K562 (cell line): ENCODE data around the gene CERS5. TPM values are rescaled to one million over a fixed set of nuclear protein-coding genes. Genes with fewer than 3 reads are reported as not detected.
A peak's percentile ranks its signal among the peaks of the same experiment; 100 is the strongest.

Source experiments
- ATAC-seq: fragments of 200-7000 bp; cut with Tn5 transposase; 3 replicates; pipeline ENCODE4 v1.9.1; 2020; ENCODE audit warnings: moderate library complexity
- BruUV-seq: library from RNA; stranded (reverse); fragments of 400-500 nt; replicated peaks from 2 replicates; lab custom pipeline; 2021; lab: Mats Ljungman, UMichigan
- CTCF ChIA-PET: fragments of 300-600 bp; formaldehyde crosslinking; extraction: SDS; loops from one replicate; lab custom pipeline; 2021; ENCODE audit warnings: low intra/inter-chr PET ratio; lab: Yijun Ruan, JAX
- POLR2A ChIA-PET: fragments of 300-600, 350-650 bp; sonication (Branson Sonifier 250); formaldehyde crosslinking; extraction: SDS; loops from one replicate; lab custom pipeline; 2021; ENCODE audit warnings: antibody characterized with exemption, inconsistent platforms; lab: Yijun Ruan, JAX
- DNase-seq, 4 experiments: peaks; one replicate each; pipeline versions ENCODE4 v3.0.0 to v3.0.0-alpha.2; 2011 to 2018; ENCODE audit warnings: low spot score in 3 of 4, mixed read lengths in 3 of 4; ENCODE audit errors: extremely low read depth in 1 of 4
- FAIRE-seq: peaks from 2 replicates; lab custom pipeline; 2011; peaks lifted over from hg19 to GRCh38; lab: Jason Lieb, UNC
- H2AFZ ChIP-seq: 2 replicates; pipeline ENCODE4 v1.6.0; 2011; ENCODE audit warnings: low read depth, low read length, control low read depth, inconsistent platforms
- H3K27ac ChIP-seq: fragments of 200-600 bp; 3 replicates; pipeline ENCODE4 v1.8.0; 2011; ENCODE audit warnings: low read depth, mild to moderate bottlenecking, control low read depth, inconsistent platforms, low read length, moderate library complexity, mixed read lengths; ENCODE audit errors: extremely low read depth
- H3K27me3 ChIP-seq, 2 experiments: fragments of 300-600 bp in 1 of 2; 2 replicates in 1 of 2; 3 replicates in 1 of 2; pipeline versions ENCODE4 v1.6.0 to v1.8.0; 2011; ENCODE audit warnings: inconsistent platforms in 2 of 2, low read length in 2 of 2, mild to moderate bottlenecking in 1 of 2, mixed read lengths in 1 of 2, moderate library complexity in 1 of 2; ENCODE audit not compliant: control insufficient read depth in 2 of 2, insufficient read depth in 2 of 2
- H3K36me3 ChIP-seq: fragments of 300-600 bp; 3 replicates; pipeline ENCODE4 v1.8.0; 2011; ENCODE audit warnings: mild to moderate bottlenecking, low read length, inconsistent platforms; ENCODE audit not compliant: control insufficient read depth, insufficient read depth
- H3K4me1 ChIP-seq, 2 experiments: fragments of 200-600 bp in 1 of 2; replicated peaks in 1 of 2; 2 replicates in 1 of 2; 3 replicates in 1 of 2; pipeline versions ENCODE4 v1.5.1 to v1.8.0; 2011; ENCODE audit warnings: inconsistent platforms in 2 of 2, low read length in 2 of 2, mild to moderate bottlenecking in 1 of 2, mixed read lengths in 1 of 2, moderate library complexity in 1 of 2; ENCODE audit not compliant: control insufficient read depth in 2 of 2, insufficient read depth in 2 of 2
- H3K4me2 ChIP-seq: 2 replicates; pipeline ENCODE4 v1.6.1; 2011; ENCODE audit warnings: low read length, control low read depth, inconsistent platforms, mixed read lengths; ENCODE audit not compliant: insufficient read depth
- H3K4me3 ChIP-seq: fragments of 200-600 bp; sonication (generic), shearing (Covaris generic); 2 replicates; pipeline ENCODE4 v1.5.1; 2016; ENCODE audit warnings: control low read depth, inconsistent platforms
- H3K79me2 ChIP-seq: fragments of 200-600 bp; 3 replicates; pipeline ENCODE4 v1.8.0; 2011; ENCODE audit warnings: low read length, inconsistent platforms; ENCODE audit not compliant: control insufficient read depth, insufficient read depth
- H3K9ac ChIP-seq, 2 experiments: 2 replicates each; pipeline versions ENCODE4 v1.6.0 to v1.6.1; 2011; ENCODE audit warnings: low read depth in 2 of 2, low read length in 2 of 2, control low read depth in 1 of 2, inconsistent platforms in 1 of 2, mild to moderate bottlenecking in 1 of 2, mixed read lengths in 1 of 2; ENCODE audit not compliant: insufficient read depth in 1 of 2
- H3K9me1 ChIP-seq: one replicate; pipeline ENCODE4 v1.6.0; 2011; ENCODE audit warnings: inconsistent platforms, mild to moderate bottlenecking, low read length, moderate library complexity; ENCODE audit not compliant: control insufficient read depth, insufficient read depth
- H3K9me3 ChIP-seq: replicated peaks from 2 replicates; pipeline ENCODE4 v1.5.1; 2011; ENCODE audit warnings: low read depth, low read length, inconsistent platforms; ENCODE audit not compliant: control insufficient read depth, insufficient read depth
- H4K20me1 ChIP-seq: replicated peaks from 2 replicates; pipeline ENCODE4 v1.6.1; 2011; ENCODE audit warnings: low read length, inconsistent platforms, mixed read lengths; ENCODE audit not compliant: control insufficient read depth, insufficient read depth
- DACH1 ChIP-seq: fragments of 450-650 bp; IDR thresholded peaks from 2 replicates; pipeline ENCODE4 v1.6.1; 2018; ENCODE audit not compliant: partially characterized antibody
- EGR1 ChIP-seq: fragments of 450-650 bp; conservative IDR thresholded peaks from 2 replicates; pipeline ENCODE4 v1.6.1; 2017; ENCODE audit warnings: mild to moderate bottlenecking
- ELF1 ChIP-seq: fragments of 200-800 bp; sonication (Bioruptor generic); IDR thresholded peaks from 2 replicates; pipeline ENCODE4 v1.6.1; 2016; ENCODE audit warnings: missing genetic modification characterization, missing compliant biosample characterization
- EP400 ChIP-seq: fragments of 450-650 bp; IDR thresholded peaks from 2 replicates; pipeline ENCODE4 v1.6.1; 2017; ENCODE audit warnings: antibody characterized with exemption, mild to moderate bottlenecking, moderate library complexity
- ETV5 ChIP-seq: sonication (generic); formaldehyde crosslinking; IDR thresholded peaks from 2 replicates; pipeline ENCODE4 v1.4.0; 2020; ENCODE audit warnings: low read depth, mild to moderate bottlenecking, missing genetic modification reagents
- NFRKB ChIP-seq: fragments of 450-650 bp; IDR thresholded peaks from 2 replicates; pipeline ENCODE4 v1.6.1; 2016; ENCODE audit warnings: low read depth
- NKRF ChIP-seq: fragments of 450-650 bp; IDR thresholded peaks from 2 replicates; pipeline ENCODE4 v1.6.1; 2016; ENCODE audit warnings: borderline replicate concordance
- NR2C2 ChIP-seq, 2 experiments: fragments of 200-800 bp in 1 of 2; sonication (Bioruptor generic) in 1 of 2; sonication (generic) in 1 of 2; formaldehyde crosslinking in 1 of 2; IDR thresholded peaks; 2 replicates each; pipeline versions ENCODE4 v1.6.1 to v1.8.0; 2016 to 2022; ENCODE audit warnings: mild to moderate bottlenecking in 1 of 2, missing compliant biosample characterization in 1 of 2, missing genetic modification characterization in 1 of 2, missing genetic modification reagents in 1 of 2
- SMARCA4 ChIP-seq: fragments of 450-650 bp; IDR thresholded peaks from 2 replicates; pipeline ENCODE4 v1.6.1; 2016
- SUPT5H ChIP-seq: fragments of 450-650 bp; IDR thresholded peaks from 2 replicates; pipeline ENCODE4 v1.6.1; 2016
- ZC3H8 ChIP-seq: fragments of 450-650 bp; IDR thresholded peaks from 2 replicates; pipeline ENCODE4 v1.6.1; 2017
- ZNF780A ChIP-seq: fragments of 250-450 bp; sonication (Bioruptor Pico); IDR thresholded peaks from 2 replicates; pipeline ENCODE4 v1.5.0; 2021; ENCODE audit warnings: mild to moderate bottlenecking
- WGBS: fragments of 100-300 bp; shearing (Covaris generic); methylation state at CpG from one replicate; pipeline ENCODE4 v1.1.6; 2016; ENCODE audit warnings: low coverage, mixed read lengths; ENCODE audit not compliant: insufficient coverage; ENCODE audit errors: missing lambda C conversion rate; 5-methylcytosine and 5-hydroxymethylcytosine counted together
- in situ Hi-C: fragments of 300-500 bp; cut with MboI; formaldehyde crosslinking; loops from 4 replicates; pipeline ENCODE4 v1.15.0; 2018; ENCODE audit warnings: inconsistent platforms, mixed read lengths
- intact Hi-C: fragments of 100-400 bp; cut with micrococcal nuclease; formaldehyde crosslinking; loops from 2 replicates; pipeline ENCODE4 v1.14.2; 2022
- polyA plus RNA-seq, 8 experiments: library from polyadenylated mRNA; depleted of rRNA in 4 of 8; stranded (reverse) in 5 of 8; unstranded in 3 of 8; fragments of >200 nt; fragmentation: Nextera tagmentation in 2 of 8; fragmentation: Illumina TruSeq in 1 of 8; extraction: Ambion mirVana in 2 of 8; extraction: Trizol in 1 of 8; gene quantifications; 2 replicates each; pipeline versions ENCODE4 v1.2.1 to v1.2.3, GENCODE V29; 2011 to 2014; ENCODE audit warnings: inconsistent platforms in 1 of 8, missing spikeins in 1 of 8
- total RNA-seq, 7 experiments: library from RNA; depleted of rRNA in 6 of 7; stranded (reverse); fragments of >200 nt in 6 of 7; fragmentation: Illumina TruSeq in 2 of 7; extraction: Trizol in 2 of 7; gene quantifications; 2 replicates each; pipeline versions ENCODE4 v1.2.1 to v1.2.3, GENCODE V29; 2011 to 2021; ENCODE audit warnings: low replicate concordance in 1 of 7

CERS5 gene
- total and polyA plus RNA-seq, 9 of the 15 experiments (the other 6 are each of a cell fraction or from before 2014, with no cell fraction given) = 6.1 to 47.5 (median 17.8) TPM

DNA sequence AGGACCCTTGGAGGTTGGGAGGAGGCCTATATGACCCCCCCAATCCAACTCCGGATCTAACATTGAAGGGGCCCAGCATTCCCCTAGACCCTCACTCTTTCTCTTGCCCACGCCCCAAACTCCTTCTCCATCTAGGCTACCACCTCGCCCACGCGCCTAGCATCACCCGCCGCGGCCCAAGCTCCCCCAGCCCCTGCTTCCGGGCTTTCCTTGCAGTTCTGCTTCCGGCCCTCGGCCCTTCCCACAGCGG is 445 bp downstream of the CERS5 start:
- Histone ChIP-seq H3K4me1 (peaks cover 3 to 28% of the 10 kb centered on the region in 2 experiments; a peak in 4 of 5 replicates), H3K9me1 (no peaks in the 10 kb centered on the region), H2AFZ (peak overlapping the region; percentile 87), H3K27me3 (no peaks in the 10 kb centered on the region), H3K4me2 (peak overlapping the region; percentile 98), H3K79me2 (peaks cover 28% of the 10 kb centered on the region), H3K4me3 (peak overlapping the region; percentile 97), H3K9ac (peak overlapping the region; percentile 82 to 99), H3K36me3 (peaks cover 6% of the 10 kb centered on the region; the same call in 1 of the 3 replicates), H3K27ac (peak overlapping the region; percentile 84), H4K20me1 (no peaks in the 10 kb centered on the region), H3K9me3 (no peaks in the 10 kb centered on the region)
- intact Hi-C loops (no loop called here), in situ Hi-C loops (loop anchor here (5.0 kb wide), 1 partner anchor 199 kb away; no protein-coding TSS in a partner anchor)
- WGBS = 0% methylated on average over 9 of the region's 12 CpGs
- FAIRE-seq (no peak), DNase-seq (peak; percentile 43 to 76 (median 64)), ATAC-seq (peak; percentile 32)
- ChIA-PET POLR2A (interaction anchor here (0.9 to 1.9 kb wide), 6 partner anchors 12 to 57 kb away, joined by 3 to 9 read pairs (median 4); no protein-coding TSS in a partner anchor), CTCF (interaction anchor here (1.0 kb wide), 1 partner anchor 9 kb away, joined by 4 read pairs; no protein-coding TSS in a partner anchor)
- TSS peak; percentile 47 for BruUV-seq
- TF ChIP-seq SUPT5H (0 out of 2 replicates have a peak, but pooled peaks have one; percentile 18), NKRF (0 out of 2 replicates have a peak, but pooled peaks have one; percentile 44), ETV5 (CRISPR knock-in tag) (0 out of 2 replicates have a peak, but pooled peaks have one; percentile 64), EP400 (0 out of 2 replicates have a peak, but pooled peaks have one; percentile 0), ELF1 (tag) (peak; percentile 69; the same call in 1 of the 2 replicates), EGR1 (peak; percentile 92), SMARCA4 (0 out of 2 replicates have a peak, but pooled peaks have one; percentile 10), DACH1 (no peak), ZNF780A (CRISPR knock-in tag) (no peak), NR2C2 (CRISPR knock-in tag; IDR thresholded peaks at IDR 0.05) (0 out of 2 replicates have a peak, but pooled peaks have one; percentile 44), NR2C2 (tag; IDR thresholded peaks at IDR 0.05) (no peak), ZC3H8 (no peak), NFRKB (0 out of 2 replicates have a peak, but pooled peaks have one; percentile 30)
